Measurements from ENCODE around the gene EXT2. TPM values are rescaled to one million over a fixed set of nuclear protein-coding genes. Genes with fewer than 3 reads are reported as not detected.

Gene EXT2
- total RNA-seq, 3 donors from 2014 or later: 30.4 to 37.8 (median 35.3) TPM

DNA sequence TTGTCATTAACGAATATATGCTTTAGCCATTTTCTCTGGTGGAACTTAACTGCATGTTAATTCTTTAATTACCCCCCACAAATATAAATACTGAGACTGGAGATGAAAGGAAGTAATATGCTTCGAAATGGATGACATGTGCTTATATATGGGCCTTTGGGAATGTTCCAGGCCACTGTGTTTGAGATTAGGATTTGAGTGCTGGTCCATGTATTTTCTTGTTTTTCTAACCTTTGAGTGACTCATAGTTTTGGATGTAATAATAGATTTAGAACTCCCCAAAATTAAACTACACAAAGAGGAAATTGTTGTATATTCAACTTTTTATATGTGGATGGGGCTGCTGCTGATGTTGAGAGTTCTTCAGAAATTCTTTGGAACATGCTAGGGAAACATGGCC lies 54.2 kb downstream of the EXT2 start:
- no peak for ATAC-seq
- H3K36me3 Mint-ChIP-seq (ENCODE audit: insufficient read depth): peaks cover 74% of the 10 kb centered on the region
- no peaks in the 10 kb centered on the region for H3K27me3 Mint-ChIP-seq (ENCODE audit: low read depth)
- no peak for DNase-seq
- no peak overlapping the region for H3K4me3 Mint-ChIP-seq
- peaks cover 12% of the 10 kb centered on the region for H3K9me3 Mint-ChIP-seq
- no peaks in the 10 kb centered on the region for H3K4me1 Mint-ChIP-seq (ENCODE audit: low read depth)

DNA sequence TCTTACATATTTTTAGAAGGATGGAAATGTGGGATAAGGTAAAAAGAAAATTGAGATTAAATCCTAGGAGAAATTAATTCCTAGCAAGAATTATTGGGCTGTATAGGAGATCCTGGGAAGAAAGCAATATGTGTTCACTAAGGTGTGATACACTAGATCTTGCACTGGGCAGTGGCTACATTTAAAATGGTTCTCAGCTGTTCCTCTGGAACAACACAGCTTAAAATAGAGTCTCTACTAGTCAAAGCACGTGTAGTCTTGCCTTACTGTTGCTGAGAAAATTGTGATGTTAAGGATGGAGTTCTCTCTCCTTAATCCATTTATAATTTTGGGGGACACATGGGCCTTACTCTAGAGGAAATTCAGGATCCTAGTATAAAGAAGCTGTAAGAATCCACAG lies 54.9 kb downstream of the EXT2 start:
- Mint-ChIP-seq H3K9me3 (peaks cover 12% of the 10 kb centered on the region), H3K36me3 (ENCODE audit: insufficient read depth) (peaks cover 74% of the 10 kb centered on the region), H3K4me3 (no peak overlapping the region), H3K4me1 (ENCODE audit: low read depth) (no peaks in the 10 kb centered on the region), H3K27me3 (ENCODE audit: low read depth) (no peaks in the 10 kb centered on the region)
- DNase-seq: no peak
- ATAC-seq: no peak

DNA sequence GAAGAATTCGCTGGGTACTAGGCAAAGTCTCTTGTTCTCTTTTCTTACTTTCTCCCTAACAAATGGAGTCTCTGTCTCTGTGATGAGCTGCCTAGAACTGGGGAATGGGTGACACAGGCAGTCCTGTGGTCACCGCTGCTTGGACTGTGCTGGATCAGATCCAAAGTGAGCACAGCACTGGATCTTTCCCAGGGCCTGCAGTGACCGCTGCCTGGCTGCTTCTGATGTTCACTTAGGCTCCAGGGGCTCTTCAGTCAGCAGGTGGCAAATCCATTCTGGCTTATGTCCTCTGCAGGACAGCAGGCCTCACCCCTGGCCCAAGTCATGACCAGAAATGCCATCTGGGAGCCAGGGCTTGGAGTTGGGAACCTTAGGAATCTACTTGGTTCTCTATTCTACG lies 61.5 kb downstream of the EXT2 start:
- H3K27me3 Mint-ChIP-seq (ENCODE audit: low read depth): no peaks in the 10 kb centered on the region
- ATAC-seq (no peak), DNase-seq (no peak)
- H3K4me3 Mint-ChIP-seq: no peak overlapping the region
- peaks cover 4% of the 10 kb centered on the region for H3K9me3 Mint-ChIP-seq
- H3K36me3 Mint-ChIP-seq (ENCODE audit: insufficient read depth): peaks cover 50% of the 10 kb centered on the region
- H3K4me1 Mint-ChIP-seq (ENCODE audit: low read depth): peaks cover 14% of the 10 kb centered on the region

DNA sequence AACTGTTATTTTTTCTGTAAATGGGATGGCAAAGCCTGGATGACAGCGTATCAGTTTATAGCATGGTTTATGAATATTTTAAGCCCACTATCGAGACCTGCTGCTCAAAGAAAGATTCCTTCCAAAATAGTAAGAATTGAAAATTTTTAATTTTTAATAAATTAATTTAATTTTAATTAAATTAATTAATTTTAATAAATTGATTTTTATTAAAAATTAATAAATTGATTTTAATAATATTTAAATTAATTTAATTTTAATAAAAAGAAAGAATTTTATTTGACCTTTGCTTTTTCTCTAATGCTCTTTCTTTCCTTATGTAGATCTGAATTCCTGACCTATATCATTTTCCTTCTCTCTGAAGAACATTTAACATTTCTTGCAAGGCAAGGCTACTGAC lies 62.9 kb downstream of the EXT2 start:
- no peaks in the 10 kb centered on the region for H3K27me3 Mint-ChIP-seq (ENCODE audit: low read depth)
- peaks cover 14% of the 10 kb centered on the region for H3K4me1 Mint-ChIP-seq (ENCODE audit: low read depth)
- ATAC-seq: no peak
- no peaks in the 10 kb centered on the region for H3K9me3 Mint-ChIP-seq
- no peak for DNase-seq
- peaks cover 40% of the 10 kb centered on the region for H3K36me3 Mint-ChIP-seq (ENCODE audit: insufficient read depth)
- no peak overlapping the region for H3K4me3 Mint-ChIP-seq

DNA sequence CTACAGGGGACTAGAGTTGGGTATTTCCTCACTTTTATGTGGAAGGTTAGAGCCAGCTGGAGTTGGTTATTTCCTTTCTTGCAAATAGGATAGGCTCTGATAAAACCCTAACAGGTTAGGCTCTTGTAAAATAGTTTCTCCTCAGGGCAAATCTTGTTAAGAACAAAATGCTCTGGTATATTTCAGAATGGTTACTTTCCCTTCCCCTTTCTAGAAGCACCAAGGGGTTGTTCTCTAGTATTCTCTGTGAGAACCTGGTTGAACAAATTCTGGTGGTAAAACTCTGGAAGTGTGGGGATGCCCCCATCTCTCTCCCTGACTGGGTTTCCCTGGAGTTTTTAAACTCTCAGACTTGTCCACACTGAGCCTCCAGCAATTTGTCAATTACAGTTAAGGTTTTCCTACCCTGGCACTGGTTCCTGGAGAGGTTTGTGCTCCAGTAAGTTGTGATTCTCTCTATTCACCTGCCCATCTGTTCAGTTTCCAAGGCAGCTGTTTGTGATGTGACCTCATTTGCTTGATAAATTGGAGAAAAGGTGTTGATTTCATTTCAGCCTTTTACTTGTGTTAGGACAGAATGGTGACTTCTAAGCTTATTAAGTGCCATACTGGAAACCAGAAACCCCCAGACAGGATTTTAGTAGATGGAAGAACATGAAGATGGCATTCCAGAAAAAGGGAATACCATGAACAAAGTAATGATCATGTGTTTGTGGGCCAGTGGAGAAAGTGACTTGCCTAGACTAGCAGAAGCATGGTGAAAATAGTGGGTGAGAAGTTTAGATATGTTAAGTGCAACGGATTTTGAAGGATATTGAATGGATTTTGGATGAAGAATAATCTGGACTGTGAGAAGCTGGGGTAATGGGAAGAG lies 64.6 kb downstream of the EXT2 start:
- Mint-ChIP-seq H3K27me3 (ENCODE audit: low read depth) (no peaks in the 10 kb centered on the region), H3K4me1 (ENCODE audit: low read depth) (peaks cover 14% of the 10 kb centered on the region)

DNA sequence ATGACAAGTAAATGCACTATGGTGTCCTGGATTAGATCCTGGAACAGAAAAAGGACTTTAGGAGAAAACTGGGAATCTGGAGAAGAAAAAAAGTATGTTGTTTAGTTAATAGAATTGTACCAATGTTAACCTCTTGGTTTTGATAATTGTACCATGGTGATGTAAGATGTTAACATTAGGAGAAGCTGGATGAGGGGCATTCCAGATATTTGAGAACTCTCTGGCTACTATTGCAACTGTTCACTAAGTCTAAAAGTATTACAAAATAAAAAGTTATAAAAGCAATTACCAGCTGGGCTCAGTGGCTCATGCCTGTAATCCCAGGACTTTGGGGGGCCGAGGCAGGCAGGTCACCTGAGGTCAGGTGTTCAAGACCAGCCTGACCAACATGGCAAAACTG lies 66.5 kb downstream of the EXT2 start:
- Mint-ChIP-seq H3K4me1 (ENCODE audit: low read depth) (peaks cover 10% of the 10 kb centered on the region), H3K36me3 (ENCODE audit: insufficient read depth) (peaks cover 26% of the 10 kb centered on the region), H3K4me3 (no peak overlapping the region), H3K9me3 (no peaks in the 10 kb centered on the region), H3K27me3 (ENCODE audit: low read depth) (no peaks in the 10 kb centered on the region)
- no peak for ATAC-seq
- DNase-seq: no peak

More for the DNA sequence above, 64.6 kb downstream of the EXT2 start:
- Mint-ChIP-seq H3K36me3 (ENCODE audit: insufficient read depth) (peaks cover 32% of the 10 kb centered on the region), H3K4me3 (no peak overlapping the region), H3K9me3 (no peaks in the 10 kb centered on the region)
- DNase-seq: no peak
- ATAC-seq: no peak

DNA sequence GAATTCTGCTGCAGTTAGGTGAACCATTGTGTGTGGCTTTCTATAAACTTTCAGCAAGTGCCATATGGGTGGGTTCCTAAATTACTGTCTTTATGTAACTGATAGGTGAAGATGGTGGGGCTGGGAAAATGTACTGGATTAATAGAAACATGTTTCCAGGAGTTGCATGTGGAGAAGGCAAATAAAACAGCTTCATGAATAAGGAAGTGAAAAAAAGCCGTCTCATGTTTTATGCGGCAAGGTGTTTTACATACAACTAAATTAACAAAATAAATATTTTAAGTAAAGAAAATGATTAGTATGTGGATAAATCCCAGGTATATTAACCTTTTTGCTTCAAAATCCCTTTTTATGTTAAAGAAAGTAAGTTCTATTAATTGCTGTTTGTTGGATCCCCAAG lies 67.2 kb downstream of the EXT2 start:
- H3K4me1 Mint-ChIP-seq (ENCODE audit: low read depth): peaks cover 10% of the 10 kb centered on the region
- no peaks in the 10 kb centered on the region for H3K9me3 Mint-ChIP-seq
- no peaks in the 10 kb centered on the region for H3K27me3 Mint-ChIP-seq (ENCODE audit: low read depth)
- no peak overlapping the region for H3K4me3 Mint-ChIP-seq
- no peak for DNase-seq
- ATAC-seq: no peak
- peaks cover 24% of the 10 kb centered on the region for H3K36me3 Mint-ChIP-seq (ENCODE audit: insufficient read depth)

DNA sequence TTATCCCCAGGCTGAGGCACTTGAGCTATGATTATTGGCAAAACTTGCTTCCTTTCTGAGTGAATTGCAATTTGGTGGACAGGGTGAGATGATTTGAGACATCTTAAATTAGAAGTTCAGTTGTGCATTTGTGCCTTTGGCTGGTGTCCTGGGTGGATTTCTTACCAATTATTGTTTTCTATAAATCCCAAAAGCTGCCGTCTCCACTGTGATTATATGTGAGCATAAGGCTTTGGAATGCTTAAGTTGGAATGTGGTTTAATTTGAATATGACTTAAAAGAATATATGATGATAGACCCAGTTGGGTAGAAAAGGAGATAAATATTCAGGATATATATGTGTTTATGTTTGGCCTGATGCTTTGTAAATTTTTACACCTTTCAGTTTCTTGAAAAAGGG lies 70.0 kb downstream of the EXT2 start:
- no peak for DNase-seq

DNA sequence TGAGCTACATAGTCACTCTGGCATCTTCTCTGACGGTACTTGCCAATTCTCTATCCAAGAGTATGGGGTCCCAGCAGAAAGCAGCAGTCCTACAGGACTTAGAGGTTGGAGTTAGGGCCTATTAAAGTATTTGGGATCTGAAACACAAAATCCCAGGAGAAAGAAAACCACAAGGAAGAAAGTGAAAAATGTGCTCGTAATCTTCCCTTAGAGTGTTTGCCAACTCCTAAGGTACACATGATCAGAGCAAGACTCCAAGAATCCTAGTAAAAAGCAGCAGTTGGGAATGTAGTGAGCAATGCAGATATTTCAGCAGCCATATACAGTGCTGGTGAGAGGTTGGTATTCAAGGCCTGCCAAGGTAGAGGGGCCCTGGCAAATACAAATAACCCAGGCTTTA lies 71.6 kb downstream of the EXT2 start:
- peaks cover 10% of the 10 kb centered on the region for H3K36me3 Mint-ChIP-seq (ENCODE audit: insufficient read depth)
- ATAC-seq (no peak), DNase-seq (no peak)
- H3K4me1 Mint-ChIP-seq (ENCODE audit: low read depth): no peaks in the 10 kb centered on the region
- no peaks in the 10 kb centered on the region for H3K27me3 Mint-ChIP-seq (ENCODE audit: low read depth)
- H3K4me3 Mint-ChIP-seq: no peak overlapping the region
- no peaks in the 10 kb centered on the region for H3K9me3 Mint-ChIP-seq

More for the DNA sequence above, 70.0 kb downstream of the EXT2 start:
- no peaks in the 10 kb centered on the region for H3K27me3 Mint-ChIP-seq (ENCODE audit: low read depth)
- no peak for ATAC-seq
- H3K4me3 Mint-ChIP-seq: no peak overlapping the region
- H3K9me3 Mint-ChIP-seq: no peaks in the 10 kb centered on the region
- H3K36me3 Mint-ChIP-seq (ENCODE audit: insufficient read depth): peaks cover 10% of the 10 kb centered on the region
- no peaks in the 10 kb centered on the region for H3K4me1 Mint-ChIP-seq (ENCODE audit: low read depth)

DNA sequence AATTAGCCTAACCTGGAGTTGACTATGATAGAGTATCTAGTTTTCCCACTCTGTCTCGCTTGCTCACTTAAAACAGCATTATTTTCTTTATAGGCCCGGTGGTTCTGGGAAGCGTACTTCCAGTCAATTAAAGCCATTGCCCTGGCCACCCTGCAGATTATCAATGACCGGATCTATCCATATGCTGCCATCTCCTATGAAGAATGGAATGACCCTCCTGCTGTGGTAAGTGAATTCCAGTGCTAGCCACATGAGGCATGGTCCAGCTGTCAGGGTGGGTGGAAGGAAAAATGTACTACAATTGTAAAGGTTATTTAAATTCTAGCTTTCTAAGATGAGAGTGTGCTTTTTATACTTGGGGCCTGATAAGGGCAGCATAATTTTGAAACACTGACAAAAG lies 76.0 kb downstream of the EXT2 start:
- DNase-seq (no peak), ATAC-seq (no peak)
- Mint-ChIP-seq H3K36me3 (ENCODE audit: insufficient read depth) (peaks cover 23% of the 10 kb centered on the region), H3K4me1 (ENCODE audit: low read depth) (no peaks in the 10 kb centered on the region), H3K27me3 (ENCODE audit: low read depth) (no peaks in the 10 kb centered on the region), H3K4me3 (no peak overlapping the region), H3K9me3 (no peaks in the 10 kb centered on the region)

DNA sequence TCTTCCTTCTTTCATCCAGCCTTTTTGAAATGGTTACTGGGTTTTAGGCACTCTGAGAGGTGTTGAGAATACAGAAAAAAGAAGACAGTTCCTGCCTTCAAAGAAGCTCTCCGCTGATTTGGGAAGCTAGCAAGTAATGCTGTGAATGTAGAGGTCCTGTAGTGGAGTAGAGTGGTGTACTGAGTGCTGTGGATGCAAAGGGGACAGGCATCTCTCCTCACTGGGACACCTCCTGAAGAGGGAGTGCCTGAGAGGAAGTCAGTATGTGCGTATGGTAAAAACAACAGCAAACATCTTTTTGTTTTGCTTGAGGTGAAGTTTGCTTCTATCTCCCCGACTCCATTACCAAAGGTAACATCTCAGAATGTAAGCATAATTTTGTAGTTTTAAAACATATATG lies 77.5 kb downstream of the EXT2 start:
- DNase-seq: no peak
- Mint-ChIP-seq H3K9me3 (no peaks in the 10 kb centered on the region), H3K4me1 (ENCODE audit: low read depth) (no peaks in the 10 kb centered on the region), H3K4me3 (no peak overlapping the region), H3K27me3 (ENCODE audit: low read depth) (no peaks in the 10 kb centered on the region), H3K36me3 (ENCODE audit: insufficient read depth) (peaks cover 26% of the 10 kb centered on the region)
- no peak for ATAC-seq

DNA sequence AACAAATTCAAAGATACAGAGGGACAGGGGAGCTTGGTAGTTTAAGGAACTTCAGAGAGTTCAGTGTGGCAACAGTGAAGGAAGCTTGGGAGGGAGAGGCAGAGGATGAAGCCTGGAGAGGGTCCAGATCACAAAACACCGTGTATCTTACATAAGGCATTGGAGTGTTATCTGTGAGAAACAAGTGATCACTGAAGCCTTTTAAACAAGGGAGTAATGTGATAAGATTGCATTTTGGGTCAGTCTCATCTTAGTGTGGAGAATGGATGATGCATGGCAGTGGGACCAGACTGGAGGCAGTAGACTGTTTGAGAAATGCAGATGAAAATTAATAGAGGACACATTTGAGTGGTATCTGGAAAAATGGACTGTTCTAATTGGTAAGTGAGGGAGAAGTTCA lies 79.4 kb downstream of the EXT2 start:
- ATAC-seq: no peak
- peaks cover 32% of the 10 kb centered on the region for H3K36me3 Mint-ChIP-seq (ENCODE audit: insufficient read depth)
- no peak for DNase-seq
- no peaks in the 10 kb centered on the region for H3K27me3 Mint-ChIP-seq (ENCODE audit: low read depth)
- no peak overlapping the region for H3K4me3 Mint-ChIP-seq
- no peaks in the 10 kb centered on the region for H3K9me3 Mint-ChIP-seq
- H3K4me1 Mint-ChIP-seq (ENCODE audit: low read depth): no peaks in the 10 kb centered on the region

DNA sequence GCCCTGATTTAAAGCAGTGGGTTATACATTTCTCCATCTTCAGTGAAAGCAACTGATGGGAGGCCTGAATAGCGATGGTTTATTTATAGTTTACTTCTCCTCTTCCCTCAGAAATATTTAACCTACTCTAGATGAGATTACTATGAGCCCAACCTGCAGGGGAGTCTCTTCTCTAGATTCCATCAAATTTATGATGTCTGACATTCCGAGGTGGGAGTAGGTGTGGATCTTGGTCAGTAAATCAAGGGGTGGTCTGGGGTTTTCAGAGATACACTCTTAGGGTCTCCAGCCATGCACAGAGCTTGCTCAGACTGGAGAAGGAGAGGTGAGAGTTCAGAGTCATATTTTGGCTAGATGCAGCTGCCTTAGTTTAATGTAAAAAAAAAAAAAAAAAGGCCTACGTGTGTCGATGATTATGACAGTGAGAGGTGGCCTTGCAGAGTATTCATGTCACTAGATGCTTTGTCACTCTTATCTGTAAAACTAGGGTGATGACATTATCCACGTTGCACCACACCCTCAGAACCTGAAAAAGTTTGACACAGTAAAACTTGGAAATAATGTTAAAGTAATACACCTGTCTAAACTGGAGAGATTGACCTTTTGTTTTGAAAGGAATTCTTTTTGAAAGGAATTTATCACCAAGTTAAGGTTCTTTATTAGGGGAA lies 81.2 kb downstream of the EXT2 start:
- H3K4me3 Mint-ChIP-seq: no peak overlapping the region
- H3K9me3 Mint-ChIP-seq: no peaks in the 10 kb centered on the region
- H3K4me1 Mint-ChIP-seq (ENCODE audit: low read depth): no peaks in the 10 kb centered on the region
- peaks cover 41% of the 10 kb centered on the region for H3K36me3 Mint-ChIP-seq (ENCODE audit: insufficient read depth)
- ATAC-seq (no peak), DNase-seq (no peak)
- no peaks in the 10 kb centered on the region for H3K27me3 Mint-ChIP-seq (ENCODE audit: low read depth)

DNA sequence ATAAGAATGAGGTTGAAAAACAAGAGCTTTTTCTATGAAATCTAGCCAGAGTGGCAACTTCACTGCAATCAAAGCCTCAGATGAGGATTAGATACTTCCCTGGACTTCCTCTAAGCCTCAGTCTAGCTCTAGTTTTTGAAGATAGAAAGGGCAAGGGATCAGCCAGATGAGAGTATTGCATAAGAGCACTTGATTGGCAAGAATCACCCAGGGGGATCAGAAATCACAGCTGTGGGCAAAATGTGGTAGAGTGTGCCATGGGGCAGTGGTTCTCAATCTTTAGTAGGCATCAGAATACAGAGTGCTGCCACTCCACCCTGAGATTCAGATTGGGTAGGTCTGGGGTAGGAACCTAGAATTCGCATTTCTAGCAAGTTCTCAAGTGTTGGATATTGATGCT lies 82.4 kb downstream of the EXT2 start:
- DNase-seq: no peak
- H3K36me3 Mint-ChIP-seq (ENCODE audit: insufficient read depth): peaks cover 34% of the 10 kb centered on the region
- no peaks in the 10 kb centered on the region for H3K9me3 Mint-ChIP-seq
- H3K27me3 Mint-ChIP-seq (ENCODE audit: low read depth): no peaks in the 10 kb centered on the region
- ATAC-seq: no peak
- no peaks in the 10 kb centered on the region for H3K4me1 Mint-ChIP-seq (ENCODE audit: low read depth)
- H3K4me3 Mint-ChIP-seq: no peak overlapping the region

DNA sequence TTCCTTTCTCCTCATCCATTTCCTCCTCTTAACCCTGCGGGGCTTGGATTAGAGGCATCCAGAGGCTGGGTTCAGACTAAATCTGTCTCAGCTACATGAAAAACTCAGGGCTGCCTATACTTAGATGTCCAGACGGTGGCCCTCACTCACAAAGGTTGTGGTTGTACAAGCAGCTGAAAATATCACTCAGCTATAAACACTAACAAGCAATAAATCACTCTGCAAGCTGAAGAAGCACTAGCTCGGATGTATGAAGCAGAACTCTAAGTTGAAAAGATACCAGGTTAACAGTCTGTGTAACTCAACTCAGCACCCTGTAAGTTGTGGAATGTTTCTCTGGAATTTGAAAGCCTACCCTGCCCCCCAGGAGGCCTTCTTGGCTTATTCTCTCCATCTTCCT lies 82.9 kb downstream of the EXT2 start:
- Mint-ChIP-seq H3K36me3 (ENCODE audit: insufficient read depth) (peaks cover 31% of the 10 kb centered on the region), H3K4me3 (no peak overlapping the region), H3K4me1 (ENCODE audit: low read depth) (no peaks in the 10 kb centered on the region), H3K9me3 (no peaks in the 10 kb centered on the region), H3K27me3 (ENCODE audit: low read depth) (no peaks in the 10 kb centered on the region)
- DNase-seq (no peak), ATAC-seq (no peak)
